GM23338 (cell line): ENCODE data around the gene CWH43.

ENCODE experiments used
- CREB1 ChIP-seq: fragments of 250-450 bp; sonication (Bioruptor Pico); IDR thresholded peaks from 2 replicates; pipeline ENCODE4 v1.5.0; 2020; ENCODE audit warnings: low read depth, mild to moderate bottlenecking, moderate library complexity
- POLR2AphosphoS5 ChIP-seq: IDR thresholded peaks from 2 replicates; pipeline ENCODE4 v1.6.1; 2016; ENCODE audit warnings: antibody characterized with exemption, low read depth
- TF ChIP-seq, protein P1 (sequence below): IDR thresholded peaks from 2 replicates; pipeline ENCODE4 v1.6.1; 2016; ENCODE audit warnings: antibody characterized with exemption

DNA sequence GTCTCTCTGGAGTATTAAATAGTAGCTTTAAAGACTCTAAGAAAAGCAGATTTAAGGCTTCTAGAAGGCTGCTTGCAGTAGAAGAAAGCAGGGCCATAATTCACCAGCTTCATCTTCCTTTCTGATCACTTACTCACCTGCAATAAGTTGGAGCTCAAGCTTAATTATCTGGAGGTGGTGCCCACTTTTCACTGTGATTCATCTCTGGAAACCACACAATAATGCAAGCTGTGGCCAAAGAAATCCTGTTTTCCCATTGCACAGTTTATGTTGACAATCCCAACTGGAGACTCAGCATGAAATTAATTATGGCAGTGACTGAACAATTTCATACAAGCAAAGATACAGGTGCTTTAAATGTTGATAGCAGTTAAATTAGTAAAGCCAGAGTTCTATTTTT lies 14.7 kb downstream of the CWH43 start:
- TF ChIP-seq CREB1 (CRISPR knock-in tag) = no peak
- no peak for TF ChIP-seq POLR2AphosphoS5
- TF ChIP-seq, protein P1, sequence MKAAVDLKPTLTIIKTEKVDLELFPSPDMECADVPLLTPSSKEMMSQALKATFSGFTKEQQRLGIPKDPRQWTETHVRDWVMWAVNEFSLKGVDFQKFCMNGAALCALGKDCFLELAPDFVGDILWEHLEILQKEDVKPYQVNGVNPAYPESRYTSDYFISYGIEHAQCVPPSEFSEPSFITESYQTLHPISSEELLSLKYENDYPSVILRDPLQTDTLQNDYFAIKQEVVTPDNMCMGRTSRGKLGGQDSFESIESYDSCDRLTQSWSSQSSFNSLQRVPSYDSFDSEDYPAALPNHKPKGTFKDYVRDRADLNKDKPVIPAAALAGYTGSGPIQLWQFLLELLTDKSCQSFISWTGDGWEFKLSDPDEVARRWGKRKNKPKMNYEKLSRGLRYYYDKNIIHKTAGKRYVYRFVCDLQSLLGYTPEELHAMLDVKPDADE = no peak
